Kidney (tissue), 14 donors: Measurements from ENCODE around the gene SAMD13. TPM values are rescaled to one million over a fixed set of nuclear protein-coding genes. Genes with fewer than 3 reads are reported as not detected.
A peak's percentile ranks its signal among the peaks of the same experiment; 100 is the strongest.

Experiments used
- DNase-seq, 5 donors: peaks; one replicate each; pipeline ENCODE4 v3.0.0-alpha.2; 2013 to 2020
- FAIRE-seq: peaks from 2 replicates; lab custom pipeline; 2012; peaks lifted over from hg19 to GRCh38; lab: Jason Lieb, UNC
- H3K27ac ChIP-seq, 2 donors: one replicate each; pipeline ENCODE4 v1.7.0; 2013; ENCODE audit warnings: low read depth in 2 of 2, low read length in 2 of 2, inconsistent platforms in 1 of 2
- H3K27me3 ChIP-seq: one replicate; pipeline ENCODE4 v1.7.1; 2013; ENCODE audit warnings: low read length, inconsistent platforms; ENCODE audit not compliant: control insufficient read depth, insufficient read depth
- H3K36me3 ChIP-seq, 3 donors: one replicate each; pipeline versions ENCODE4 v1.7.0 to v1.7.1; 2013; ENCODE audit warnings: low read length in 3 of 3, control low read depth in 1 of 3, inconsistent platforms in 1 of 3; ENCODE audit not compliant: insufficient read depth in 3 of 3, control insufficient read depth in 2 of 3
- H3K4me1 ChIP-seq, 3 donors: one replicate each; pipeline versions ENCODE4 v1.7.0 to v1.7.1; 2013; ENCODE audit warnings: low read length in 3 of 3, inconsistent platforms in 1 of 3, low read depth in 1 of 3; ENCODE audit not compliant: control insufficient read depth in 2 of 3, insufficient read depth in 2 of 3
- H3K4me3 ChIP-seq, 3 donors: one replicate each; pipeline versions ENCODE4 v1.7.0 to v1.8.1; 2013; ENCODE audit warnings: low read length in 3 of 3, control low read depth in 1 of 3, inconsistent platforms in 1 of 3
- H3K9ac ChIP-seq, 3 donors: one replicate each; pipeline versions ENCODE4 v1.7.0 to v1.7.1; 2013; ENCODE audit warnings: low read length in 3 of 3, control low read depth in 1 of 3, inconsistent platforms in 1 of 3
- H3K9me3 ChIP-seq, 3 donors: one replicate each; pipeline versions ENCODE4 v1.7.0 to v1.7.1; 2013; ENCODE audit warnings: low read length in 3 of 3, control low read depth in 1 of 3, inconsistent platforms in 1 of 3; ENCODE audit not compliant: control insufficient read depth in 2 of 3, insufficient read depth in 1 of 3
- intact Hi-C: fragments of 100-400 bp; cut with DNase I; formaldehyde crosslinking; loops from one replicate; pipeline ENCODE4 v1.11.1; 2022
- polyA plus RNA-seq: library from polyadenylated mRNA; stranded (reverse); fragments of 350-450 nt; fragmentation: Illumina TruSeq; extraction: RNeasy Lipid Tissue Mini Kit (QIAGEN cat#74804); gene quantifications from one replicate; pipeline ENCODE4 v1.2.3, GENCODE V29; 2014; ENCODE audit warnings: low read depth, low replicate concordance; ENCODE audit not compliant: insufficient read depth
- total RNA-seq: library from RNA; stranded (reverse); fragmentation: NEBNext Ultra II Directional; extraction: Animal tissue kit (Norgen Biotek cat#: 25700); gene quantifications from one replicate; pipeline ENCODE4 v1.2.1, GENCODE V29; 2021
- TF ChIP-seq, protein P1 (sequence below): IDR thresholded peaks from 3 replicates; pipeline ENCODE4 v1.5.1; 2012; ENCODE audit warnings: mild to moderate bottlenecking, moderate library complexity, borderline replicate concordance; ENCODE audit not compliant: insufficient read depth; ENCODE audit errors: extremely low read depth
- donor health status: control.
- donor health status: control.
- donor health status: control.
- donor health status: control.
- donor health status: control.
- donor health status: DM: yes; HTN: yes; CAD: no.
- donor health status: Normal renal cell carcinoma (clear cell type).

The SAMD13 gene
- total and polyA plus RNA-seq, 2 donors from 2014 or later, result 2.9 to 4.5 TPM

DNA sequence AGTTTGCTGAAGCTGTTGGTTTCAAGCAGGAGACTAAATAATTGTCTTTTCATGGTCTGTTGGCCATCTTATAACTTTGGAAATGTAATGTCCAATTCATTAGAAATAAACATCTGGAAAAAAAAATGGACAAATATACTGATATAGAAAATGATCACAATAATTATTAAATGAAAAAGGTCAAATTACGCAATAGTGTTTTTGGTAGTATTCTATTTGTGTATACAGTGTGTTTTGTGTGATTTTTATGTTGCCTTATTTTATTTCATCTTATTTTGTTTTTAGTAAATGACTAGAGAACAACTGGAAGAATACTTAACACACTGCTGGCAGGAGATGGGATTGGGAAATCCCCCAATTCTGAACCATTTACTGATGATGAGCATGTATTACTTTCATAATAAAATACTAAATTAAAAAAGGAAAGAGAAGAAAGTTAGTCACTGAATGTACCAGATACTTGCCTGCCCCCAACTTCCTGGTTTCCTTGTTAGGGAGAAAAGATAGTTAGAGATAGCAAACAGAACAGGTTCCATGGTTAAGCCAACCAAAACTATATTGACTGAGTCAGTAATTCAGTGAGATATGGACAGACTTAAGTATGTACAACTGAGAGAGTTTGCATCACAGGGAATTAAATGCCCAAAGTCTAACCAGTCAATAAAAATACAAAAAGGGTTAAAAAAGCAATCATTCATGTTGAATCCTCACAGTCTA, 24.0 kb upstream of the SAMD13 start:
- FAIRE-seq (no peak), DNase-seq (no peak)
- no peaks in the 10 kb centered on the region for H3K4me1 ChIP-seq
- TF ChIP-seq, protein P1, sequence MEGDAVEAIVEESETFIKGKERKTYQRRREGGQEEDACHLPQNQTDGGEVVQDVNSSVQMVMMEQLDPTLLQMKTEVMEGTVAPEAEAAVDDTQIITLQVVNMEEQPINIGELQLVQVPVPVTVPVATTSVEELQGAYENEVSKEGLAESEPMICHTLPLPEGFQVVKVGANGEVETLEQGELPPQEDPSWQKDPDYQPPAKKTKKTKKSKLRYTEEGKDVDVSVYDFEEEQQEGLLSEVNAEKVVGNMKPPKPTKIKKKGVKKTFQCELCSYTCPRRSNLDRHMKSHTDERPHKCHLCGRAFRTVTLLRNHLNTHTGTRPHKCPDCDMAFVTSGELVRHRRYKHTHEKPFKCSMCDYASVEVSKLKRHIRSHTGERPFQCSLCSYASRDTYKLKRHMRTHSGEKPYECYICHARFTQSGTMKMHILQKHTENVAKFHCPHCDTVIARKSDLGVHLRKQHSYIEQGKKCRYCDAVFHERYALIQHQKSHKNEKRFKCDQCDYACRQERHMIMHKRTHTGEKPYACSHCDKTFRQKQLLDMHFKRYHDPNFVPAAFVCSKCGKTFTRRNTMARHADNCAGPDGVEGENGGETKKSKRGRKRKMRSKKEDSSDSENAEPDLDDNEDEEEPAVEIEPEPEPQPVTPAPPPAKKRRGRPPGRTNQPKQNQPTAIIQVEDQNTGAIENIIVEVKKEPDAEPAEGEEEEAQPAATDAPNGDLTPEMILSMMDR, result no peak
- intact Hi-C loops, result no loop called here
- H3K27ac ChIP-seq, result no peak overlapping the region
- no peak overlapping the region for H3K4me3 ChIP-seq
- no peaks in the 10 kb centered on the region for H3K9me3 ChIP-seq
- H3K36me3 ChIP-seq, result no peaks in the 10 kb centered on the region
- H3K9ac ChIP-seq, result no peak overlapping the region
- H3K27me3 ChIP-seq, result no peaks in the 10 kb centered on the region

- no peak overlapping the region for H3K9ac ChIP-seq
- no peaks in the 10 kb centered on the region for H3K36me3 ChIP-seq
- no peak for FAIRE-seq
- intact Hi-C loops, result no loop called here
- H3K9me3 ChIP-seq, result no peaks in the 10 kb centered on the region
- no peak overlapping the region for H3K27ac ChIP-seq
- no peak for DNase-seq
- no peaks in the 10 kb centered on the region for H3K27me3 ChIP-seq
- H3K4me3 ChIP-seq, result no peak overlapping the region
- TF ChIP-seq, protein P1, result no peak
- no peaks in the 10 kb centered on the region for H3K4me1 ChIP-seq
Observed at GRCh38 chr1:84278905-84279304, 22.6 kb upstream of the SAMD13 start.

- peak; percentile 44 for FAIRE-seq
- intact Hi-C loops, result no loop called here
Observed at GRCh38 chr1:84280912-84281311, 20.6 kb upstream of the SAMD13 start.

More at GRCh38 chr1:84280912-84281311, 20.6 kb upstream of the SAMD13 start:
- H3K9me3 ChIP-seq, result no peaks in the 10 kb centered on the region
- no peak for DNase-seq
- H3K27ac ChIP-seq, result no peak overlapping the region
- no peaks in the 10 kb centered on the region for H3K36me3 ChIP-seq
- TF ChIP-seq, protein P1, result no peak
- no peaks in the 10 kb centered on the region for H3K27me3 ChIP-seq
- no peak overlapping the region for H3K9ac ChIP-seq
- no peak overlapping the region for H3K4me3 ChIP-seq
- no peaks in the 10 kb centered on the region for H3K4me1 ChIP-seq
